Brain microvascular endothelial cell (primary cell): ENCODE results near the gene CALHM5.

Experiments used
- DNase-seq: peaks from one replicate; pipeline ENCODE4 v3.0.0-alpha.2; 2020
- H3K27ac ChIP-seq: fragments of 250-450 bp; sonication (Bioruptor Pico); 2 replicates; pipeline ENCODE4 v1.5.1; 2020; ENCODE audit warnings: mild to moderate bottlenecking, moderate library complexity
- H3K27me3 ChIP-seq: fragments of 250-450 bp; sonication (Bioruptor Pico); replicated peaks from 2 replicates; pipeline ENCODE4 v1.5.1; 2020; ENCODE audit warnings: mild to moderate bottlenecking
- H3K36me3 ChIP-seq: fragments of 250-450 bp; sonication (Bioruptor Pico); replicated peaks from 2 replicates; pipeline ENCODE4 v1.5.1; 2020; ENCODE audit warnings: mild to moderate bottlenecking
- H3K4me3 ChIP-seq: 2 replicates; pipeline ENCODE4 v1.5.1; 2011; ENCODE audit warnings: low read depth, mild to moderate bottlenecking, control low read depth, low read length, moderate library complexity
- CTCF ChIP-seq: IDR thresholded peaks from 2 replicates; pipeline ENCODE4 v1.5.1; 2011; ENCODE audit warnings: low read depth, mild to moderate bottlenecking, moderate library complexity, low read length, control low read depth, inconsistent platforms; ENCODE audit errors: missing control alignments
- in situ Hi-C: cut with HindIII; loops from 2 replicates; pipeline ENCODE4 v1.10.0; 2017; ENCODE audit warnings: low sequenced_read_pairs, low pct_ligation_motif_present

Gene CALHM5

GRCh38 chr6:116497113-116497676, 14.2 kb upstream of the CALHM5 start:
- DNase-seq = no peak
- no peak for TF ChIP-seq CTCF
- Histone ChIP-seq H3K27me3 (no peaks in the 10 kb centered on the region), H3K4me3 (no peak overlapping the region), H3K27ac (no peak overlapping the region), H3K36me3 (no peaks in the 10 kb centered on the region)
- in situ Hi-C loops = no loop called here

DNA sequence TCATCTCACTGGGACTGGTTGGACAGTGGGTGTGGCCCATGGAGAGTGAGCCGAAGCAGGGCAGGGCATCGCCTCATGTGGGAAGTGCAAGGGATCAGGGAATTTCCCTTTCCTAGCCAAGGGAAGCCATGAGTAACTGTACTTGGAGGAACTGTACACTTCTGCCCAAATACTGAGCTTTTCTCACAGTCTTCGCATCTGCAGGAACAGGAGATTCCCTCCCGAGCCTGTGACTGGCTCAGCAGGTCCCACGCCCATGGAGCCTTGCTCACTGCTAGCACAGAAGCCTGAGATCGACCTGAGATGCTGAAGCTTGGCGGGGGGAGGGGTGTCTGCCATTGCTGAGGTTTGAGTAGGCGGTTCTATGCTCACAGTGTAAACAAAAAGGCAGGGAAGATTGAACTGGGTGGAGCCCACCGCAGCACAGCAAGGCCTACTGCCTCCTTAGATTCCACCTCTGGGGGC, 10.4 kb upstream of the CALHM5 start:
- Histone ChIP-seq H3K27me3 (no peaks in the 10 kb centered on the region), H3K36me3 (no peaks in the 10 kb centered on the region), H3K4me3 (no peak overlapping the region), H3K27ac (no peak overlapping the region)
- in situ Hi-C loops = no loop called here
- DNase-seq = peak; percentile 21
- TF ChIP-seq CTCF = no peak

DNA sequence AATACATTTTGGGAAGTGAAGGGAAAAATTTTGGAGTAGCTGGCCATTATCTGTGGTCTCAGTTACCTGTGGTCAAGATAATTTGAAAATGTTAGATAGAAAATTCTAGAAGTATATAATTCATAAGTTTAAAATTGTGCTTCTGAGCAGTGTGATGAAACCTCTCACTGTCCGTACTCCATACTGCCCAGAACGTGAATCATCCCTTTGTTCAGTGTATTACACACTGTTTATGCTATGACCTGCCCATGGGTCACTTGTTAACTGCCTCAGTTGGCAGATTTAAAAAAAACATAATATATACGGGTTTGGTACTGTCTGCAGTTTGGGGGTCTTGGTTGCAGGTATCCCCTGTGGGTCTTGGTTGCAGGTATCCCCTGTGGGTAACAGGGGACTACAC, 4.1 kb upstream of the CALHM5 start:
- DNase-seq = peak; percentile 32
- no peak overlapping the region for H3K27ac ChIP-seq
- in situ Hi-C loops = no loop called here

GRCh38 chr6:116508527-116508926, 2.9 kb upstream of the CALHM5 start:
- in situ Hi-C loops = no loop called here
- TF ChIP-seq CTCF = no peak
- no peaks in the 10 kb centered on the region for H3K27me3 ChIP-seq
- H3K4me3 ChIP-seq = no peak overlapping the region
- no peak for DNase-seq
- H3K27ac ChIP-seq = no peak overlapping the region
- H3K36me3 ChIP-seq = no peaks in the 10 kb centered on the region

More for the DNA sequence above, 4.1 kb upstream of the CALHM5 start:
- no peaks in the 10 kb centered on the region for H3K36me3 ChIP-seq
- TF ChIP-seq CTCF = no peak
- no peak overlapping the region for H3K4me3 ChIP-seq
- H3K27me3 ChIP-seq = no peaks in the 10 kb centered on the region

DNA sequence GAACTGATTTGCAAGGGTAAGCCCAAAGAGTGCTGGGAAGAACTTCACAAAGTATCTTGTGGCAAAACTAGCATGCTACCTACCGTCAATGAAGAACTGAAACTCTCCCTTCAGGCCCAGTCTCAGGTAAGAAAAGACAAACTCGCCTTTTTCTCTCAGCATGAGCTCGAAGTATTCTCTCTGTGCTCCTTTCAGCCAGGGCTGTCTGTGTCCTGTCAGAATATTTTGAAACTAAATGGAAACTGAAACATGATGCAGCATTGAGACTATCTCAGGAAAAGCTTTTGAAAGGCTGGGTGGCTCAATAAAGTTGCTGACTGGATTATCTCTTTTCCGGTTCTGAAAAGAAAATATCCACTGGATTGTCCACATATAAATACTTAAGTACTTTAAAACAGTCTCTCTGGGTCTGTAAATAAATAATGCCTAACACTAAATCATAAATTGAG, 696 bp downstream of the CALHM5 start:
- no peaks in the 10 kb centered on the region for H3K27me3 ChIP-seq
- peak overlapping the region; percentile 96 for H3K27ac ChIP-seq
- H3K36me3 ChIP-seq = peaks cover 9% of the 10 kb centered on the region
- in situ Hi-C loops = no loop called here
- H3K4me3 ChIP-seq = peak overlapping the region; percentile 58
- DNase-seq = peak; percentile 21
- TF ChIP-seq CTCF = no peak

DNA sequence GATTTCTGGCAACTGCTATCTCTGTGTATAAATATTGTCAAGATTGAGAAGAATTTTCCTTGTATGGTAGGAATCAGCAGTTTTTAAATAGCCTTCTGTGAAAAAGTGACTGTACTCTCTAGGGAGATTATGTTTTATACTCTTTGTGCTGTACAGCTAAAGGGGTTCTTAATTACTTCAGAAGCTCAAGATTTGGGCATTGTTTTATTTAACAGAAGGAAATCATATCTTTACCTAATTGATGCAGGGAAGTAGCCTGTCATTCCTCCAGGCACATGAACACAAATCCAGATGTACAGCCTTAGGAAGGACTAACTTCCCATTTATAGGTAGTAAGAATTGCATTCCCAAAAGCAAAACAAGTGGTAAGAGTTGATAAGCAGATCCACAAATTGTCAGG, 1.3 kb downstream of the CALHM5 start:
- Histone ChIP-seq H3K27ac (peak overlapping the region; percentile 96), H3K4me3 (peak overlapping the region; percentile 58), H3K27me3 (no peaks in the 10 kb centered on the region), H3K36me3 (peaks cover 9% of the 10 kb centered on the region)
- no peak for TF ChIP-seq CTCF
- no peak for DNase-seq
- in situ Hi-C loops = no loop called here
